GM13977 (cell line): ENCODE data around the gene CDC42BPG.

ENCODE experiments used
- DNase-seq: peaks from one replicate; pipeline ENCODE4 v3.0.0; 2012; ENCODE audit warnings: low spot score
- CTCF ChIP-seq: IDR thresholded peaks from 2 replicates; pipeline ENCODE4 v1.5.1; 2012; ENCODE audit warnings: mild to moderate bottlenecking, control low read depth; ENCODE audit not compliant: insufficient read depth; ENCODE audit errors: extremely low read depth, missing control alignments
- in situ Hi-C: fragments of 300-500 bp; cut with MboI; formaldehyde crosslinking; loops from one replicate; pipeline ENCODE4 v1.12.0; 2022; ENCODE audit warnings: low sequenced_read_pairs, low pct_unique_long_range_greater_than_20kb, mixed read lengths, inconsistent platforms; ENCODE audit not compliant: unreplicated experiment

Gene CDC42BPG

DNA sequence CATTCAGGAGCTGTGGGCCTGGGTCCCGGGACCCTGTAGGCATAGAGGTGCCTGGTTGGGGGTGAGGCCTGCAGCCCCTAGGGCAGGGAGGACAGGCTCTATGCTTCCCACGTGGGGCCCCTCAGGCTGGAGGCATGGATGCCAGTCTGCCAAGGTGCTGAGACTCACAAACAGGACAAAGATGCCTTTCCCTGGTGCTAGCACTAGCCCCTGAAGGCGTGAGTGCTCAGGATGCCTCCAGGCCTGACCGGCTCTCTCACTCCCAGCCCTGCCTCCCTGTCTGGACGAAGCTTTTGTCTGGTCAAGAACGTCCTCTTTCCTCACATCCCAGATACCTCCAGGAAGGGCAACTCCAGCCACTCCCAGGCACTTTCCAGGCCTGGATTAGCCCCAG, 2.1 kb downstream of the CDC42BPG start:
- TF ChIP-seq CTCF, result no peak
- no peak for DNase-seq

GRCh38 chr11:64841592-64842365, 2.7 kb downstream of the CDC42BPG start:
- DNase-seq, result no peak
- TF ChIP-seq CTCF, result no peak
- in situ Hi-C loops, result no loop called here

More for the DNA sequence above, 2.1 kb downstream of the CDC42BPG start:
- in situ Hi-C loops, result no loop called here

GRCh38 chr11:64839887-64840782, 4.3 kb downstream of the CDC42BPG start:
- in situ Hi-C loops, result no loop called here
- TF ChIP-seq CTCF, result no peak

DNA sequence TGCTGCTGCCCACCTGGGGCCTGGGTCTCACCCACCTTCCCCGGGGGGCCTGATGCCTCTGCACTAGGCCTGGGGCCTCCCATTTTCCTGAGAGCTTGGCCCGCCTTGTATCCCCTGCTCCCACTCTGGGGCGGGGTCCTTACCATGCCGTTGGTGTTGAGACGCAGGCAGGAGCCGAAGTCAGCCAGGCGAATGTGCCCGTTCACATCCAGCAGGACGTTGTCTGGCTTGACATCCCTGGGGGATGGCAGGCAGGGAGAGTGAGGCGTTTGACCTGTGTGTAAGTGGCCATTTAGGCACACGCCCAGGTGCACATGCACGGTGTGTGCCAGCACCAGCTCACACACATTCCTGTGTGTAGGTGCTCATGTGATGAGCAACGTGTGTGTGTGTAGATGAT, 5.1 kb downstream of the CDC42BPG start:
- in situ Hi-C loops, result no loop called here
- DNase-seq, result no peak
- TF ChIP-seq CTCF, result no peak

More at GRCh38 chr11:64839887-64840782, 4.3 kb downstream of the CDC42BPG start:
- no peak for DNase-seq

GRCh38 chr11:64838600-64839334, 5.7 kb downstream of the CDC42BPG start:
- DNase-seq, result no peak
- no peak for TF ChIP-seq CTCF
- in situ Hi-C loops, result no loop called here

GRCh38 chr11:64837887-64838351, 6.5 kb downstream of the CDC42BPG start:
- TF ChIP-seq CTCF, result no peak
- DNase-seq, result no peak
- in situ Hi-C loops, result no loop called here
